Measurements from ENCODE around the gene LRFN2. TPM values are rescaled to one million over a fixed set of nuclear protein-coding genes. Genes with fewer than 3 reads are reported as not detected.

The LRFN2 gene
- total RNA-seq, 1 experiment from 2014 or later = not detected

DNA sequence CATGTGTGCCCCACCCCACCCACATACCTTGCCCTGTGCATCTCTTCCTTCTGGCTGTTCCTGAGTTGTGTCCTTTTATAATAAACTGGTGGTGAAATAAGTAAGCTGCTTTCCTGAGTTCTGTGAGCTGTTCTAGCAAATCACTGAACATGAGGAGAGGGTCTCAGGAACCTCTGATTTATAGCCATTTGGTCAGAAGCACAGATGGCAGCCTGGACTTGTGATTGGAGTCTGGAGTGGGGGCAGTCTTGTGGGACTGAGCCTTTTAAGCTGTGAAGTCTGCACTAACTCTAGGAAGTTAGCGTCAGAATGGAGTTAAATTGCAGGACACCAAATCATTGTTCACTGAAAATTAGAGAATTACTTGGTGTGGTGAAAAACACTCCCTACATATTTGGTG is 245.4 kb downstream of the LRFN2 start:
- DNase-seq = no peak
- Histone ChIP-seq H3K27ac (ENCODE audit: low read length) (no peak overlapping the region), H2AFZ (ENCODE audit: low read length) (no peak overlapping the region), H3K79me2 (ENCODE audit: low read length) (no peaks in the 10 kb centered on the region), H3K4me2 (ENCODE audit: low read depth, low read length, poor library complexity, severe bottlenecking) (no peak overlapping the region), H3K9me3 (ENCODE audit: low read length) (no peaks in the 10 kb centered on the region), H3K4me3 (ENCODE audit: low read length) (no peak overlapping the region), H3K27me3 (ENCODE audit: low read length) (no peaks in the 10 kb centered on the region), H4K20me1 (ENCODE audit: insufficient read depth, low read depth, low read length) (no peaks in the 10 kb centered on the region), H3K4me1 (ENCODE audit: low read length) (no peaks in the 10 kb centered on the region), H3K9me2 (replicated peaks; ENCODE audit: insufficient read depth, low read length) (no peaks in the 10 kb centered on the region), H3K36me3 (ENCODE audit: insufficient read depth, low read length) (no peaks in the 10 kb centered on the region), H3K9ac (ENCODE audit: low read length) (no peak overlapping the region)

Small RNA genes lying within 50 kb of the gene (small RNA-seq; reads per million reads assigned to genes)
- gene RNU6-250P = not detected

Data from Karpas-422 (cell line).